ENCODE measurements around the gene NUPR1. TPM values are rescaled to one million over a fixed set of nuclear protein-coding genes. Genes with fewer than 3 reads are reported as not detected.

The NUPR1 gene
- total and polyA plus RNA-seq, 11 donors: 5.7 to 103 (median 28.6) TPM

GRCh38 chr16:28513484-28514181 lies 25.1 kb downstream of the NUPR1 start:
- ATAC-seq (no peak), DNase-seq (no peak)
- Histone ChIP-seq H3K36me3 (no peaks in the 10 kb centered on the region), H3K9me3 (no peaks in the 10 kb centered on the region), H3K4me3 (no peak overlapping the region), H3K4me1 (no peaks in the 10 kb centered on the region), H3K27ac (no peak overlapping the region), H3K27me3 (no peaks in the 10 kb centered on the region)
- WGBS, 4 donors: 79 to 86% (median 82%) methylated on average over 12 of the region's 12 CpGs
- TF ChIP-seq CTCF (IDR thresholded peaks at IDR 0.05): no peak
- no peak for TF ChIP-seq POLR2A (IDR thresholded peaks at IDR 0.05)
- intact Hi-C loops (cut with DNase I): no loop called here

GRCh38 chr16:28511801-28512789 lies 26.7 kb downstream of the NUPR1 start:
- H3K27ac ChIP-seq: no peak overlapping the region
- DNase-seq: no peak
- H3K4me3 ChIP-seq: no peak overlapping the region
- peaks cover 0 to 3% (median 0%) of the 10 kb centered on the region in 9 donors for H3K27me3 ChIP-seq
- 84 to 89% (median 86%) methylated on average over 21 of the region's 21 CpGs for WGBS, 4 donors
- peaks cover 0 to 14% (median 0%) of the 10 kb centered on the region in 12 donors for H3K4me1 ChIP-seq
- TF ChIP-seq CTCF (IDR thresholded peaks at IDR 0.05) (no peak), POLR2A (IDR thresholded peaks at IDR 0.05) (no peak)
- no peaks in the 10 kb centered on the region for H3K9me3 ChIP-seq
- no peak for ATAC-seq
- intact Hi-C loops (cut with DNase I): no loop called here
- H3K36me3 ChIP-seq: no peaks in the 10 kb centered on the region

- TF ChIP-seq CTCF (IDR thresholded peaks at IDR 0.05): no peak
- no peak for TF ChIP-seq POLR2A (IDR thresholded peaks at IDR 0.05)
- intact Hi-C loops (cut with DNase I): no loop called here
- ATAC-seq (no peak), DNase-seq (no peak)
- Histone ChIP-seq H3K4me3 (no peak overlapping the region), H3K27ac (no peak overlapping the region), H3K4me1 (peaks cover 0 to 19% (median 0%) of the 10 kb centered on the region in 12 donors), H3K27me3 (peaks cover 0 to 3% (median 0%) of the 10 kb centered on the region in 9 donors), H3K9me3 (no peaks in the 10 kb centered on the region), H3K36me3 (no peaks in the 10 kb centered on the region)
- 84 to 94% (median 87%) methylated on average over 3 of the region's 3 CpGs for whole genome bisulfite sequencing, 4 donors
Measured at GRCh38 chr16:28511031-28511430, 27.7 kb downstream of the NUPR1 start.
